HEK293 (cell line): ENCODE data around the gene NPW.

ENCODE experiments used
- AEBP2 ChIP-seq: fragments of 450-650 bp; formaldehyde crosslinking; IDR thresholded peaks from 2 replicates; pipeline ENCODE4 v1.5.1; 2016; ENCODE audit warnings: missing biosample characterization, missing genetic modification characterization, borderline replicate concordance
- BCL11A ChIP-seq: fragments of 450-650 bp; formaldehyde crosslinking; IDR thresholded peaks from 2 replicates; pipeline ENCODE4 v1.5.1; 2016; ENCODE audit warnings: low read depth, missing biosample characterization, missing genetic modification characterization
- CTCF ChIP-seq: fragments of 450-650 bp; formaldehyde crosslinking; IDR thresholded peaks from 2 replicates; pipeline ENCODE4 v1.5.1; 2016; ENCODE audit warnings: missing biosample characterization, missing genetic modification characterization
- IKZF3 ChIP-seq: fragments of 450-650 bp; IDR thresholded peaks from 2 replicates; pipeline ENCODE4 v1.5.0; 2018; ENCODE audit warnings: missing biosample characterization, mild to moderate bottlenecking, missing genetic modification characterization, moderate library complexity
- KLF9 ChIP-seq: fragments of 450-650 bp; formaldehyde crosslinking; IDR thresholded peaks from 2 replicates; pipeline ENCODE4 v1.5.1; 2016; ENCODE audit warnings: missing biosample characterization, missing genetic modification characterization, low read depth
- PRDM10 ChIP-seq: fragments of 450-650 bp; formaldehyde crosslinking; IDR thresholded peaks from 2 replicates; pipeline ENCODE4 v1.5.1; 2016; ENCODE audit warnings: missing biosample characterization, missing genetic modification characterization
- RBAK ChIP-seq: fragments of 450-650 bp; formaldehyde crosslinking; IDR thresholded peaks from 2 replicates; pipeline ENCODE4 v1.5.1; 2016; ENCODE audit warnings: missing biosample characterization, missing genetic modification characterization
- REPIN1 ChIP-seq: fragments of 450-650 bp; formaldehyde crosslinking; IDR thresholded peaks from 2 replicates; pipeline ENCODE4 v1.5.1; 2017; ENCODE audit warnings: missing biosample characterization, missing genetic modification characterization, low read depth
- SALL2 ChIP-seq: fragments of 450-650 bp; formaldehyde crosslinking; IDR thresholded peaks from 2 replicates; pipeline ENCODE4 v1.5.0; 2017; ENCODE audit warnings: missing biosample characterization, mild to moderate bottlenecking, missing genetic modification characterization, borderline replicate concordance
- TRIM28 ChIP-seq: IDR thresholded peaks from 2 replicates; pipeline ENCODE4 v1.6.1; 2011; ENCODE audit warnings: low read length, control low read depth, borderline replicate concordance
- WT1 ChIP-seq: fragments of 450-650 bp; formaldehyde crosslinking; IDR thresholded peaks from 2 replicates; pipeline ENCODE4 v1.5.1; 2016; ENCODE audit warnings: missing biosample characterization, missing genetic modification characterization
- ZBTB21 ChIP-seq: fragments of 450-650 bp; formaldehyde crosslinking; IDR thresholded peaks from 2 replicates; pipeline ENCODE4 v1.5.1; 2017; ENCODE audit warnings: missing biosample characterization, missing genetic modification characterization
- ZFHX2 ChIP-seq: fragments of 450-650 bp; formaldehyde crosslinking; conservative IDR thresholded peaks from 2 replicates; pipeline ENCODE4 v1.5.1; 2016; ENCODE audit warnings: missing biosample characterization, missing genetic modification characterization
- ZNF10 ChIP-seq: fragments of 450-650 bp; formaldehyde crosslinking; IDR thresholded peaks from 2 replicates; pipeline ENCODE4 v1.5.1; 2017; ENCODE audit warnings: missing biosample characterization, missing genetic modification characterization
- ZNF133 ChIP-seq: fragments of 450-650 bp; formaldehyde crosslinking; IDR thresholded peaks from 2 replicates; pipeline ENCODE4 v1.5.1; 2016; ENCODE audit warnings: missing biosample characterization, missing genetic modification characterization
- ZNF157 ChIP-seq: fragments of 450-650 bp; formaldehyde crosslinking; IDR thresholded peaks from 2 replicates; pipeline ENCODE4 v1.5.1; 2016; ENCODE audit warnings: missing biosample characterization, missing genetic modification characterization
- ZNF169 ChIP-seq: fragments of 450-650 bp; formaldehyde crosslinking; IDR thresholded peaks from 2 replicates; pipeline ENCODE4 v1.5.1; 2016; ENCODE audit warnings: missing biosample characterization, missing genetic modification characterization
- ZNF24 ChIP-seq: fragments of 450-650 bp; formaldehyde crosslinking; IDR thresholded peaks from 2 replicates; pipeline ENCODE4 v1.5.1; 2016; ENCODE audit warnings: missing biosample characterization, missing genetic modification characterization
- ZNF302 ChIP-seq: fragments of 450-650 bp; formaldehyde crosslinking; IDR thresholded peaks from 2 replicates; pipeline ENCODE4 v1.5.1; 2016; ENCODE audit warnings: missing biosample characterization, missing genetic modification characterization, low read depth
- ZNF335 ChIP-seq: fragments of 450-650 bp; formaldehyde crosslinking; conservative IDR thresholded peaks from 2 replicates; pipeline ENCODE4 v1.5.1; 2016; ENCODE audit warnings: missing biosample characterization, missing genetic modification characterization
- ZNF37A ChIP-seq: fragments of 450-650 bp; IDR thresholded peaks from 2 replicates; pipeline ENCODE4 v1.5.1; 2018; ENCODE audit warnings: missing biosample characterization, missing genetic modification characterization
- ZNF391 ChIP-seq: fragments of 450-650 bp; formaldehyde crosslinking; IDR thresholded peaks from 2 replicates; pipeline ENCODE4 v1.5.1; 2016; ENCODE audit warnings: low read depth, missing biosample characterization, missing genetic modification characterization, borderline replicate concordance
- ZNF433 ChIP-seq: fragments of 450-650 bp; formaldehyde crosslinking; IDR thresholded peaks from 2 replicates; pipeline ENCODE4 v1.5.1; 2016; ENCODE audit warnings: missing biosample characterization, missing genetic modification characterization, low read depth
- ZNF488 ChIP-seq: fragments of 450-650 bp; formaldehyde crosslinking; IDR thresholded peaks from 2 replicates; pipeline ENCODE4 v1.5.1; 2016; ENCODE audit warnings: missing biosample characterization, missing genetic modification characterization
- ZNF514 ChIP-seq: fragments of 450-650 bp; formaldehyde crosslinking; IDR thresholded peaks from 2 replicates; pipeline ENCODE4 v1.5.1; 2016; ENCODE audit warnings: missing biosample characterization, missing genetic modification characterization
- ZNF629 ChIP-seq: fragments of 450-650 bp; formaldehyde crosslinking; IDR thresholded peaks from 2 replicates; pipeline ENCODE4 v1.5.1; 2017; ENCODE audit warnings: missing biosample characterization, missing genetic modification characterization
- ZNF639 ChIP-seq: fragments of 450-650 bp; formaldehyde crosslinking; IDR thresholded peaks from 2 replicates; pipeline ENCODE4 v1.5.1; 2016; ENCODE audit warnings: missing biosample characterization, missing genetic modification characterization
- ZNF645 ChIP-seq: fragments of 450-650 bp; formaldehyde crosslinking; IDR thresholded peaks from 2 replicates; pipeline ENCODE4; 2016; ENCODE audit warnings: missing biosample characterization, missing genetic modification characterization
- ZNF701 ChIP-seq: fragments of 450-650 bp; formaldehyde crosslinking; IDR thresholded peaks from 2 replicates; pipeline ENCODE4 v1.5.1; 2016; ENCODE audit warnings: missing biosample characterization, missing genetic modification characterization
- ZNF830 ChIP-seq: fragments of 450-650 bp; IDR thresholded peaks from 2 replicates; pipeline ENCODE4 v1.5.0; 2018; ENCODE audit warnings: missing biosample characterization, missing genetic modification characterization, low read depth, mild to moderate bottlenecking, moderate library complexity

NPW gene

GRCh38 chr16:2027024-2028010, 7.7 kb downstream of the NPW start (continued):
- TF ChIP-seq ZNF37A (tag by site-specific recombination) (no peak), TRIM28 (peak; percentile 52; the same call in 1 of the 2 replicates), BCL11A (no peak), ZFHX2 (tag by site-specific recombination) (no peak), ZNF645 (tag by site-specific recombination) (no peak), ZNF10 (tag by site-specific recombination) (no peak), IKZF3 (tag by site-specific recombination) (no peak), ZNF335 (no peak), WT1 (no peak), ZBTB21 (tag by site-specific recombination) (no peak), AEBP2 (tag by site-specific recombination) (no peak), ZNF169 (tag by site-specific recombination) (no peak), PRDM10 (tag by site-specific recombination) (no peak), ZNF514 (tag by site-specific recombination) (no peak), ZNF639 (no peak; the same call in 1 of the 2 replicates), ZNF488 (peak; percentile 37; the same call in 1 of the 2 replicates), ZNF302 (tag by site-specific recombination) (no peak), CTCF (peak; percentile 77), REPIN1 (tag by site-specific recombination) (no peak), RBAK (no peak), ZNF133 (no peak), ZNF701 (no peak), ZNF629 (tag by site-specific recombination) (no peak), SALL2 (tag by site-specific recombination) (no peak), ZNF830 (tag by site-specific recombination) (no peak), ZNF157 (no peak), ZNF391 (tag by site-specific recombination) (no peak), ZNF433 (tag by site-specific recombination) (no peak), ZNF24 (tag by site-specific recombination) (0 out of 2 replicates have a peak, but pooled peaks have one; percentile 26), KLF9 (tag by site-specific recombination) (peak; percentile 51; the same call in 1 of the 2 replicates)
